ENCODE data around the gene DNAH12. TPM values are rescaled to one million over a fixed set of nuclear protein-coding genes. Genes with fewer than 3 reads are reported as not detected.

The DNAH12 gene
- polyA plus RNA-seq, 3 donors: 0.03 TPM; not detected in 2

DNA sequence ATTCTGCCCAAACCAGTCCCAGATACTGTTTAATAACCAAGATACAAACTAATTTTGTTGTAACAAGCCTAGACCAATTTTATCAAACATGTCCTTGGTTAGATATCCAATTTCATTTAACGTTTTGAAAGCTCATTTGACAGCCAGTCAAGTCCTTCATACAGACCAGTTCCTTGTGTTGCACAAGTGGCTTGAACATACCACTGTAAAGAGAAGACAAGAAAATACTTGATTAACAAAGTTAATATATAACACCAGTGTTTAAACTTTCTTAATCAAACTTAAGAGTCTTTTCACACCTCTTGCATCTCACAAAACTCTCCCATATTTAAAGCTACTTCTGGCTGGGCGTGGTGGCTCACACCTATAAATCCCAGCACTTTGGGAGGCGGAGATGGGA lies 28.0 kb upstream of the DNAH12 start:
- Histone ChIP-seq H2AFZ (ENCODE audit: insufficient read depth, low read depth, low read length, poor library complexity, severe bottlenecking) (no peak overlapping the region), H3K36me3 (replicated peaks in 1 of 2; ENCODE audit: control insufficient read depth in 1 of 2, insufficient read depth in 2 of 2, low read length in 2 of 2) (peaks cover 65 to 100% of the 10 kb centered on the region in 2 donors), H3K4me2 (replicated peaks; ENCODE audit: extremely low read depth, low read length, poor library complexity, severe bottlenecking) (no peak overlapping the region), H3K27ac (ENCODE audit: low read depth in 1 of 2, low read length in 2 of 2) (no peak overlapping the region), H3K9ac (ENCODE audit: insufficient read depth, low read length, poor library complexity, severe bottlenecking) (no peak overlapping the region), H4K20me1 (ENCODE audit: insufficient read depth, low read length) (peaks cover 71% of the 10 kb centered on the region), H3K4me1 (ENCODE audit: control insufficient read depth in 1 of 2, insufficient read depth in 2 of 2, low read length in 2 of 2) (no peaks in the 10 kb centered on the region), H3K27me3 (ENCODE audit: control insufficient read depth in 2 of 2, insufficient read depth in 2 of 2, low read length in 2 of 2) (no peaks in the 10 kb centered on the region), H3K4me3 (replicated peaks in 1 of 3; ENCODE audit: low read depth in 2 of 3, low read length in 3 of 3) (no peak overlapping the region), H3K79me2 (ENCODE audit: insufficient read depth, low read length) (peaks cover 22% of the 10 kb centered on the region), H3K9me3 (replicated peaks in 1 of 2; ENCODE audit: control insufficient read depth in 1 of 2, insufficient read depth in 1 of 2, low read length in 2 of 2) (no peaks in the 10 kb centered on the region)
- no CpG with 5 or more reads among the region's 3 CpGs for WGBS (ENCODE audit: insufficient coverage)
- no peak overlapping the region for H3K27ac Mint-ChIP-seq
- intact Hi-C loops (cut with micrococcal nuclease): no loop called here
- no peak for DNase-seq
- no peak for TF ChIP-seq CTCF (IDR thresholded peaks at IDR 0.05)
- H3K4me1 Mint-ChIP-seq: no peaks in the 10 kb centered on the region
- H3K27me3 Mint-ChIP-seq (ENCODE audit: low read depth in 3 of 3): peaks cover 0 to 1% (median 0%) of the 10 kb centered on the region in 3 donors
- no peak overlapping the region for H3K4me3 Mint-ChIP-seq
- peaks cover 64 to 90% of the 10 kb centered on the region in 2 donors for H3K36me3 Mint-ChIP-seq
- no peaks in the 10 kb centered on the region for H3K9me3 Mint-ChIP-seq

DNA sequence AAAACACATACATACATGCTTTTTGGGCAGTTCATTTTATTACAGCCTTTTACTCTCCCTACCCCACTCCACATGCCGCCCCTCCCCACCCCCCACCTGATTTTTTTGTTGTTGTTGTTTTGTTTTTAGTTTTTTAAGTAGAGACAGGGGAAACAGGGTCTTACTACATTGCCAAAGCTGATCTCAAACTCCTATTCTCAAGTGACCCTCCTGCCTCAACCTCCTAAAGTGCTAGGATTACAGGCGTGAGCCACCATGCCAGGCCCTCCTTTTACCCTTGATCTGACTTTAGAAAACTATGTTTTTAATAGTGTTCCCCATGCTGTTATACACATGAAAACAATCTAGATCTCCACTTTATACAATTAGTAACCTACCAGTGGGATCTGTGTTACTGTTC lies 26.7 kb upstream of the DNAH12 start:
- H3K9me3 ChIP-seq (replicated peaks in 1 of 2; ENCODE audit: control insufficient read depth in 1 of 2, insufficient read depth in 1 of 2, low read length in 2 of 2): no peaks in the 10 kb centered on the region
- H3K36me3 Mint-ChIP-seq: peaks cover 61 to 88% of the 10 kb centered on the region in 2 donors
- H3K27ac Mint-ChIP-seq: peak overlapping the region in 2 of 7 donors; percentile 20 to 26
- H3K9me3 Mint-ChIP-seq: no peaks in the 10 kb centered on the region
- peaks cover 67 to 100% of the 10 kb centered on the region in 2 donors for H3K36me3 ChIP-seq (replicated peaks in 1 of 2; ENCODE audit: control insufficient read depth in 1 of 2, insufficient read depth in 2 of 2, low read length in 2 of 2)
- no peak overlapping the region for H3K27ac ChIP-seq (ENCODE audit: low read depth in 1 of 2, low read length in 2 of 2)
- DNase-seq: no peak
- no peak overlapping the region for H3K4me3 Mint-ChIP-seq
- no peak overlapping the region for H2AFZ ChIP-seq (ENCODE audit: insufficient read depth, low read depth, low read length, poor library complexity, severe bottlenecking)
- no peak overlapping the region for H3K4me2 ChIP-seq (replicated peaks; ENCODE audit: extremely low read depth, low read length, poor library complexity, severe bottlenecking)
- H3K4me1 Mint-ChIP-seq: no peaks in the 10 kb centered on the region
- H3K27me3 ChIP-seq (ENCODE audit: control insufficient read depth in 2 of 2, insufficient read depth in 2 of 2, low read length in 2 of 2): no peaks in the 10 kb centered on the region
- WGBS (ENCODE audit: insufficient coverage): 100% methylated on average over 1 of the region's 2 CpGs
- intact Hi-C loops (cut with micrococcal nuclease): no loop called here
- H3K9ac ChIP-seq (ENCODE audit: insufficient read depth, low read length, poor library complexity, severe bottlenecking): no peak overlapping the region
- H3K27me3 Mint-ChIP-seq (ENCODE audit: low read depth in 3 of 3): peaks cover 0 to 1% (median 0%) of the 10 kb centered on the region in 3 donors
- H3K4me3 ChIP-seq (replicated peaks in 1 of 3; ENCODE audit: low read depth in 2 of 3, low read length in 3 of 3): no peak overlapping the region
- no peaks in the 10 kb centered on the region for H3K4me1 ChIP-seq (ENCODE audit: control insufficient read depth in 1 of 2, insufficient read depth in 2 of 2, low read length in 2 of 2)
- peaks cover 63% of the 10 kb centered on the region for H4K20me1 ChIP-seq (ENCODE audit: insufficient read depth, low read length)
- no peak for TF ChIP-seq CTCF (IDR thresholded peaks at IDR 0.05)
- H3K79me2 ChIP-seq (ENCODE audit: insufficient read depth, low read length): peaks cover 11% of the 10 kb centered on the region

Measured in CD14-positive monocyte (primary cell).